Neuron (in vitro differentiated cells): Measurements from ENCODE around the gene ARRDC2.
"Not testable (repeated sequence)": the region's sequence is repeated elsewhere in the genome, so short reads cannot be mapped to it uniquely, and the experiment has no call there.

ENCODE experiments used
- H2AFZ ChIP-seq: one replicate; pipeline ENCODE4 v1.6.1; 2013; ENCODE audit warnings: low read depth, mild to moderate bottlenecking, inconsistent platforms, low read length, moderate library complexity
- H3K27me3 ChIP-seq: one replicate; pipeline ENCODE4 v1.6.1; 2013; ENCODE audit warnings: low read length; ENCODE audit not compliant: insufficient read depth
- H3K36me3 ChIP-seq: one replicate; pipeline ENCODE4 v1.6.1; 2013; ENCODE audit warnings: low read length; ENCODE audit not compliant: insufficient read depth
- H3K4me1 ChIP-seq: one replicate; pipeline ENCODE4 v1.6.1; 2013; ENCODE audit warnings: low read length; ENCODE audit not compliant: insufficient read depth
- H3K4me3 ChIP-seq: 2 replicates; pipeline ENCODE4 v1.5.1; 2013; ENCODE audit warnings: mild to moderate bottlenecking, low read length, moderate library complexity
- H3K9me3 ChIP-seq: one replicate; pipeline ENCODE4 v1.6.1; 2013; ENCODE audit warnings: low read length

ARRDC2 gene

GRCh38 chr19:17998827-17999150, 9.2 kb upstream of the ARRDC2 start:
- peaks cover 22% of the 10 kb centered on the region for H3K27me3 ChIP-seq
- H3K9me3 ChIP-seq: no peaks in the 10 kb centered on the region
- no peaks in the 10 kb centered on the region for H3K4me1 ChIP-seq
- H3K4me3 ChIP-seq: no peak overlapping the region
- no peak overlapping the region for H2AFZ ChIP-seq
- peaks cover 13% of the 10 kb centered on the region for H3K36me3 ChIP-seq

DNA sequence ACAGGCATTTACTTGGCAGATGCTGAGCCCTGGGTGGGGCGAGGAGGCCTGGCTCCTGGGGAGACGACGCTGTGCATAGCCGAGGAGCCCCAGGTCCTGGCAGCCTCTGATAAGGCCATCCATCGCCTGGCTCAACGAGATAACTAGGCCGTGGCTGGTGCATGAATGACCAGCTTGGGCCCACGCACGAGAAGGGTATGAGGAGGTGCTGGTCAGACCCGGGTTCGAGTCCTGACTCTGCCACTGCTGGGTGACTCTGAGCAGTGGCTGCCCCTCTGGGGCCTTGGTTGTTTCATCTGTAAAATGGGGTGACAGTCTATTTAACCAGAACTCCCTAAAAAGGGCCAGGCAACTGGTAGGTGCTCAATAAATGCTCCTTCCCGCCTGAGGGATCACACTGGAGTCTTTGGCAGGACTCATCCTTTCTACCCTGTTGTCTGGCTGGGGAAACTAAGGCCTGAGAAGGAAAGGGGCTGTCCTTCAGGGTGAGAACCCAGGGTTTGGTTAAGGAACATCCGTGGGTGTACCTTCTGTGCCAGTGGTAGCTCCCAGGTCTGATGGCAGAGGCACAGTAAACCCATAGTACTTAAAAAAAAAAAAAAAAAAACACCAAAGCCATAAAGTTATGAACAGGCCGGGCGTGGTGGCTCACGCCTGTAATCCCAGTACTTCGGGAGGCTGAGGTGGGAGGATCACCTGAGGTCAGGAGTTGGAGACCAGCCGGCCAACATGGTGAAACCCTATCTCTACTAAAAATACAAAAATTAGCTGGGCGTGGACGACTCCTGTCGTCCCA, 8.1 kb upstream of the ARRDC2 start:
- no peak overlapping the region for H3K4me3 ChIP-seq

DNA sequence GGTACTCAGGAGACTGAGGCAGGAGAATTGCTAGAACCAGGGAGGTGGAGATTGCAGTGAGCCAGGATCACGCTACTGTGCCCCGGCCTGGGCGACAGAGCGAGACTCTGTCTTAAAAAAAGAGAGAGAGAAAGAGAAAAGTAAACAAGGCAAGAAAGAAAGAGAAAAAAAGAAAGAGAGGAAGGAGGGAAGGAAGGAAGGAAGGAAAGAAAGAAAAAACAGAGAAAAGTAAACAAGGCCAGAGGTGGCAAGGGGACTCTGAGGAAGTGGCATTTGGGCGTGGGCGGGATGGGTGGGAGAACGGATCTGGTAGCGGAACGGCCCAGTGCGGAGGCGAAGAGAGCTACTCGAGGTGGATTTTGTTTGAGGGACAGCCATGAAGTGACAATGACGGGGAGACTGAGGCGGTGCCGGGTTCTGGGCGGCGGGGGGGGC, 7.5 kb upstream of the ARRDC2 start:
- Histone ChIP-seq H3K36me3 (peaks cover 8% of the 10 kb centered on the region), H2AFZ (no peak overlapping the region), H3K4me1 (no peaks in the 10 kb centered on the region), H3K9me3 (no peaks in the 10 kb centered on the region), H3K4me3 (no peak overlapping the region), H3K27me3 (peaks cover 22% of the 10 kb centered on the region)

More for the DNA sequence above, 8.1 kb upstream of the ARRDC2 start:
- H3K4me1 ChIP-seq: no peaks in the 10 kb centered on the region
- no peak overlapping the region for H2AFZ ChIP-seq
- no peaks in the 10 kb centered on the region for H3K9me3 ChIP-seq
- peaks cover 22% of the 10 kb centered on the region for H3K27me3 ChIP-seq
- H3K36me3 ChIP-seq: peaks cover 10% of the 10 kb centered on the region

DNA sequence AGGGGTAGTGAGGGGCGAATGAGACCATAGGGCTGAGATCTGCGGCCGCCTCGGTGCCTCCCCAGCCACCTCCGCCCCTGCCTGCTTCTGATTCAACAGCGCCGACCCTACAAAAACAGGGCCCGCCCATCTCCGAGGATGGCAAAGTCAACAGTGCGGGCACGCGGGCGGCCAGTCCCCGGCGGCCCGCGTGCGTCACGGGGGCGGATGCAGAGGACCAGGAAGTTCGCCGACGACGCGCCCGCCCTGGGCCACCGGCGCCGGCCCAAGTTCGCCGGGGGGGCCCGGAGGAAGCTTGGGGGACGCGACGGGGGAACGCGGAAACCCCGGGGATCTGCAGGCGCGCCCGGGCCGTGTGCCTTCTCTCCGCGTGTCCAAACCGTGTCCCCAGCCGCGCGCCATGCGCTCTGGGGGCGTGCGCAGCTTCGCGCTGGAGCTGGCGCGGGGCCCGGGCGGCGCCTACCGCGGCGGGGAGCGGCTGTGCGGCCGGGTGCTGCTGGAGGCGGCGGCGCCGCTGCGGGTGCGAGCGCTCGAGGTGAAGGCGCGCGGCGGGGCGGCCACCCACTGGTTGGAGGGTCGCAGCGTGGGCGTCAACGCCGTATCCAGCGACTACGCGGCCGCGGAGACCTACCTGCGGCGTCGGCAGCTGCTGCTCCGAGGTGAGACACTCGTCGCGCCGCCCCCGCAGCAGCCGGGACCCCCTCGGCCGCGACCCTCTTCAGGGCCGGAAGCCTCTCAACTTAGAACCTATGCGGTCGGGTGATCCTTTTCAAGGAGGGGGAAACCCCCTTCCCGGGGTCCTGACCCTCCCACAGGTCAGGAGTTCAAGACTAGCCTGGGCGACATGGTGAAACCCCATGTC, 6.8 kb upstream of the ARRDC2 start:
- Histone ChIP-seq H3K36me3 (peaks cover 8% of the 10 kb centered on the region), H3K27me3 (peaks cover 22% of the 10 kb centered on the region), H2AFZ (peak overlapping the region; percentile 67), H3K4me1 (no peaks in the 10 kb centered on the region), H3K4me3 (peak overlapping the region; percentile 39), H3K9me3 (no peaks in the 10 kb centered on the region)

- Histone ChIP-seq H3K4me3 (peak overlapping the region; percentile 39), H3K27me3 (peaks cover 22% of the 10 kb centered on the region), H3K9me3 (no peaks in the 10 kb centered on the region), H2AFZ (no peak overlapping the region), H3K4me1 (no peaks in the 10 kb centered on the region), H3K36me3 (peaks cover 8% of the 10 kb centered on the region)
These were observed 6.1 kb upstream of the ARRDC2 start for GRCh38 chr19:18001777-18002345.

GRCh38 chr19:18002347-18002850, 5.6 kb upstream of the ARRDC2 start:
- Histone ChIP-seq H3K36me3 (peaks cover 8% of the 10 kb centered on the region), H2AFZ (no peak overlapping the region), H3K4me1 (peaks cover 3% of the 10 kb centered on the region), H3K4me3 (no peak overlapping the region), H3K27me3 (peaks cover 22% of the 10 kb centered on the region), H3K9me3 (no peaks in the 10 kb centered on the region)

DNA sequence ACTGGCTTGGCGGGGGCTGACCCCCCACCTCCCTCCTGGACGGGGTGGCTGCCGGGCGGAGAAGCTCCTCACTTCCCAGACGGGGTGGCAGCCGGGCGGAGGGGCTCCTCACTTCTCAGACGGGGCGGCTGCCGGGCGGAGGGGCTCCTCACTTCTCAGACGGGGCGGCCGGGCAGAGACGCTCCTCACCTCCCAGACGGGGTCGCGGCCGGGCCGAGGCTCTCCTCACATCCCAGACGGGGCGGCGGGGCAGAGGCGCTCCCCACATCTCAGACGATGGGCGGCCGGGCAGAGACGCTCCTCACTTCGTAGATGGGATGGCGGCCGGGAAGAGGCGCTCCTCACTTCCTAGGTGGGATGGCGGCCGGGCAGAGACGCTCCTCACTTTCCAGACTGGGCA, 2.2 kb upstream of the ARRDC2 start:
- not testable (repeated sequence) for H3K4me1 ChIP-seq, H3K36me3 ChIP-seq, H2AFZ ChIP-seq, H3K9me3 ChIP-seq, H3K4me3 ChIP-seq
- H3K27me3 ChIP-seq: peaks cover 18% of the 10 kb centered on the region

DNA sequence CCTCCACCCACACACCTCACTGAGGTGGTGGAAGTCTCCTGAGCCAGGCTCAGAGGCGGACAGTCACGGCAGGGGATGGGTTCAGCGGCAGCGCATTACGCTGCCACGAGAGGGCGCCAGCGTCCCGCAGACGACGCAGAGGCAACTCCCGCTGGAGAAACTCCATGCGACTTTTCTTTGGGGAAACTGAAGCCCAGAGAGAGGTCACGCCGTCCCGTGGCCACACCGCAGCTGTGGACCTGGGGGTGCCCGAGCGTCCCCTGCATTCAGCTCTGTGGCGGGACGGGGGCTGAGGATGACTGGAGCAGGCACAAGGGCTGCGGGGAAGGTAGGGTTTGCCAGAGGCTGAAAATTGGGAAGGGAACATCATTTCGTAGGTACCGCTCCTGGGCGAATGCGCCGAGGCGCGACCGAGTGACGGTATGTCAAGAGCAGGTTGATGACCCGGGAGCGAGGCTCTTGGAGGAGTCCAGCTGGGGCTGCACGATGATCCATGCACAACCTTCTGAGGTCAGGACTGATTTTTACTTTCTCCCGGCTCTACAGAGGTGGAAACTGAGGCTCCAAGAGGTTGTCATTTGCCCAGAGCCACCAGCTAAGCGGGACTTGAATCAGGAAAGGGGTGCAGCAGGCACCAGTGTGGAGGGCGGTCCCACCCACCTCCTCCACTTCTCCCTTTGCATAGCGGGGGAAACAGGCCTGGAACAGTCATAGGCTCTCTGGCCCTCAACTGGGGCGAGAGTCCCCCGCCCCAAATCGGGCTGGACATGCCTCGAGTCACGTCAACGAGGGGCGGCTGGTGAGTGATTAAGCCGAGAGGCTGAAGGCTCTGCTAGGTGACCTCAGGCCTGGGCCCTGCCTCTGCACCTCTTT, 690 bp upstream of the ARRDC2 start:
- H3K36me3 ChIP-seq: no peaks in the 10 kb centered on the region
- peaks cover 6% of the 10 kb centered on the region for H3K4me1 ChIP-seq
- H3K9me3 ChIP-seq: no peaks in the 10 kb centered on the region
- peak overlapping the region; percentile 10 for H3K4me3 ChIP-seq
- peaks cover 3% of the 10 kb centered on the region for H3K27me3 ChIP-seq
- H2AFZ ChIP-seq: peak overlapping the region; percentile 27

GRCh38 chr19:18008814-18009213, 844 bp downstream of the ARRDC2 start:
- Histone ChIP-seq H2AFZ (no peak overlapping the region), H3K27me3 (no peaks in the 10 kb centered on the region), H3K36me3 (no peaks in the 10 kb centered on the region), H3K9me3 (no peaks in the 10 kb centered on the region), H3K4me3 (no peak overlapping the region), H3K4me1 (peaks cover 19% of the 10 kb centered on the region)

DNA sequence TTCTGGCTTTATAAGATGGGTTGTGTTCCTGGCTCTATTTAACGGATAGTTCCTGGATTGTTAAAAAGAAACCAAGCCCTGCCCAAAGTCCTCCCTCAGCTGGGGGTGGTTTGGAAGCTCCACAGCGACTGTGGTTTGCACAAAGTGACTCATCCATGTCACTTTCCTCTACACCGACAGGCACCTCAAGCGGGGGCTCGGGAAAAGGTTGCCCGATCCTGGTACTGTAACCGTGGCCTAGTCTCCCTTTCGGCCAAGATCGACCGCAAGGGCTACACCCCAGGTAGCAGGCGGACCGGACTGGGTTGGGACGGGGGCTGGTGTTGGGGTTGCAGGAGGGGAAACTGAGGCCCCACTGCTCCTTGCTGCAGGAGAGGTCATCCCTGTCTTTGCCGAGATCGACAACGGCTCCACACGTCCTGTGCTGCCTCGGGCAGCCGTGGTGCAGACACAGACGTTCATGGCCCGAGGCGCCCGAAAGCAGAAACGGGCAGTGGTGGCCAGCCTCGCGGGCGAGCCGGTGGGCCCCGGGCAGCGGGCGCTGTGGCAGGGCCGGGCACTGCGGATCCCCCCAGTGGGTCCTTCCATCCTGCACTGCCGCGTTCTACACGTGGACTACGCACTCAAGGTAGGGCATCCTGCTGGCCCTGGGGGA, 1.6 kb downstream of the ARRDC2 start:
- Histone ChIP-seq H2AFZ (no peak overlapping the region), H3K4me1 (peaks cover 24% of the 10 kb centered on the region), H3K9me3 (no peaks in the 10 kb centered on the region), H3K36me3 (no peaks in the 10 kb centered on the region), H3K4me3 (no peak overlapping the region), H3K27me3 (no peaks in the 10 kb centered on the region)

DNA sequence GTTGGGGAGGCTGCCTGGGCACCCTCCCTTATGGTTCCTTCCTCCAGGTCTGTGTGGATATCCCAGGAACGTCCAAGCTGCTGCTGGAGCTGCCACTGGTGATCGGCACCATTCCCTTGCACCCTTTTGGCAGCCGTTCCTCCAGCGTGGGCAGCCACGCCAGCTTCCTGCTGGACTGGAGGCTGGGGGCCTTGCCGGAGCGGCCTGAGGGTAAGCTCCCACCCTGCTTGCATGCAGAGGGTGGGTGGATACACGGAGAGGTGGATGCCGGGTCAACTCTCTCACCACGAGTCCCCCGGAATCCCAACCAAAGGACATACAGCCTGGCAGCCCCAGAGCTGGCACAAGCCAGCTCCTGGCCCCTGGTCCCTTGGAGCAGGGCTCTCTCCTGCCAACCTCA, 2.2 kb downstream of the ARRDC2 start:
- H3K9me3 ChIP-seq: no peaks in the 10 kb centered on the region
- no peaks in the 10 kb centered on the region for H3K27me3 ChIP-seq
- no peaks in the 10 kb centered on the region for H3K36me3 ChIP-seq
- peaks cover 24% of the 10 kb centered on the region for H3K4me1 ChIP-seq
- H3K4me3 ChIP-seq: no peak overlapping the region
- no peak overlapping the region for H2AFZ ChIP-seq
